ENCODE results near the gene PDXK. TPM values are rescaled to one million over a fixed set of nuclear protein-coding genes. Genes with fewer than 3 reads are reported as not detected.

The PDXK gene
- total and polyA plus RNA-seq, 2 of the 8 experiments (the other 6 are each of a cell fraction or from before 2014, with no cell fraction given) = 78.0 to 112 TPM

DNA sequence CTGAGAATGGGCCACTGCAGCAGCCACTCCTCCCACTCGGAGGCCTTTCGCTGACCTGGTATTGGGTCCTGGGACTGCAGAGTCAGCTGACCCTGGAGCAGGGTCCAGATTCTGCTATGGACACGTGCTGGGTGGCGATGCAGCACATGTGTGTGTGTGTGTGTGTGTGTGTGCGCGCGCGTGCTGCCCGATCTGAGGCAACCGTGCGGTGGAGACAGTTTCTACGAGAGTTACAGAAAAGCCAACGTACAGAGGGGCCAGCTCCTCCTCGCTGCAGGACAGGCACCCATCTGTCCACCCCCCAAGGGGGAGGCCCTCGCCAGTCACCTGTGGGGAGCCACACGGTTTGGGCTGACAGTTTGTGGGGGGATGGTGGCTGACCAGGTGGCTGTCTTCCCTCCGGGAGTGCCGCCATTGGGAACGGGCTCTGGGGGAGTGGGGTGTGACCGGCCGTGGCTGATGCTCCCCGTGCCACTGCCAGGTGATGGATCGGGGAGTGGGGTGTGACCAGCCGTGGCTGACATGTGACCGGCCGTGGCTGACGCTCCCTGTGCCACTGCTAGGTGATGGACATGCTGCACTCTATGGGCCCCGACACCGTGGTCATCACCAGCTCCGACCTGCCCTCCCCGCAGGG, 33.1 kb downstream of the PDXK start:
- no peak for DNase-seq (ENCODE audit: low read depth in 1 of 2, low spot score in 2 of 2)
- H3K79me2 ChIP-seq (ENCODE audit: control insufficient read depth in 1 of 2, insufficient read depth in 2 of 2, low read length in 2 of 2) = no peaks in the 10 kb centered on the region
- 91% methylated on average over 27 of the region's 31 CpGs; no CpG with 5 or more reads in 1 of the 2 experiments for WGBS, 2 experiments (ENCODE audit: extremely low coverage in 1 of 2, insufficient coverage in 1 of 2, insufficient read length in 1 of 2, insufficient replicate concordance in 2 of 2, low coverage in 1 of 2, low lambda C conversion rate in 2 of 2, missing lambda C conversion rate in 1 of 2)

More for the DNA sequence above, 33.1 kb downstream of the PDXK start:
- H3K18ac ChIP-seq (ENCODE audit: extremely low read depth, low read length) = no peak overlapping the region
- H2BK12ac ChIP-seq (ENCODE audit: low read depth, low read length) = no peak overlapping the region
- ChIA-PET CTCF (ENCODE audit: partially characterized antibody) (interaction anchor here (0.8 kb wide), 1 partner anchor 739 kb away, joined by 3 read pairs; no protein-coding TSS in a partner anchor), POLR2A (ENCODE audit: partially characterized antibody) (interaction anchor here (1.2 to 1.3 kb wide), 2 partner anchors 10 to 12 kb away, joined by 3 to 4 read pairs; no protein-coding TSS in a partner anchor)
- H3K9ac ChIP-seq (replicated peaks in 1 of 4; ENCODE audit: extremely low read depth in 1 of 4, low read depth in 3 of 4, low read length in 3 of 4) = no peak overlapping the region
- H3K4me3 ChIP-seq (ENCODE audit: extremely low read depth in 1 of 4, insufficient read depth in 2 of 4, low read depth in 3 of 4, low read length in 4 of 4) = no peak overlapping the region
- no peaks in the 10 kb centered on the region for H3K9me3 ChIP-seq (ENCODE audit: insufficient read depth in 2 of 2, low read depth in 1 of 2, low read length in 1 of 2)
- H2BK120ac ChIP-seq (replicated peaks; ENCODE audit: low read depth, low read length) = no peak overlapping the region
- H4K20me1 ChIP-seq (replicated peaks in 1 of 2; ENCODE audit: control insufficient read depth in 1 of 2, insufficient read depth in 2 of 2, low read length in 2 of 2) = peaks cover 2 to 16% of the 10 kb centered on the region in 2 experiments
- no peak overlapping the region for H2AK5ac ChIP-seq (ENCODE audit: low read depth, low read length)
- H3K4me2 ChIP-seq (ENCODE audit: insufficient read depth in 1 of 2, low read depth in 2 of 2, low read length in 2 of 2) = no peak overlapping the region
- H4K8ac ChIP-seq (ENCODE audit: extremely low read depth, insufficient read depth, low read length) = no peak overlapping the region
- H3K4me1 ChIP-seq (replicated peaks in 1 of 4; ENCODE audit: control insufficient read depth in 3 of 4, insufficient read depth in 4 of 4, low read length in 3 of 4) = no peaks in the 10 kb centered on the region
- FAIRE-seq = no peak
- H2BK15ac ChIP-seq (ENCODE audit: low read length) = no peak overlapping the region
- H4K91ac ChIP-seq (replicated peaks; ENCODE audit: insufficient read length, low read length) = no peak overlapping the region
- peaks cover 7 to 29% (median 17%) of the 10 kb centered on the region in 4 experiments; a peak in 7 of 8 replicates for H3K36me3 ChIP-seq (ENCODE audit: control insufficient read depth in 2 of 4, insufficient read depth in 4 of 4, low read length in 3 of 4)
- H3K79me1 ChIP-seq (ENCODE audit: low read depth, low read length) = peaks cover 2% of the 10 kb centered on the region; the same call in 1 of the 2 replicates
- H3K56ac ChIP-seq (replicated peaks; ENCODE audit: insufficient read length, low read depth, low read length) = no peak overlapping the region
- H4K5ac ChIP-seq (ENCODE audit: insufficient read length, low read depth, low read length) = no peak overlapping the region
- no peak overlapping the region for H3K14ac ChIP-seq (ENCODE audit: insufficient read length)
- H3K23me2 ChIP-seq (ENCODE audit: low read depth, low read length) = no peaks in the 10 kb centered on the region
- no peaks in the 10 kb centered on the region for H3K27me3 ChIP-seq (replicated peaks in 1 of 4; ENCODE audit: control insufficient read depth in 3 of 4, extremely low read depth in 1 of 4, insufficient read depth in 3 of 4, low read length in 3 of 4)
- no peak overlapping the region for H3K4ac ChIP-seq (replicated peaks; ENCODE audit: insufficient read length, low read depth, low read length)
- H2AFZ ChIP-seq (ENCODE audit: low read length) = no peak overlapping the region
- H2BK20ac ChIP-seq (ENCODE audit: low read length) = no peak overlapping the region
- H3K23ac ChIP-seq (ENCODE audit: insufficient read length) = no peak overlapping the region
- H2BK5ac ChIP-seq (ENCODE audit: low read depth, low read length) = no peak overlapping the region
- H3K27ac ChIP-seq (ENCODE audit: low read depth, low read length) = no peak overlapping the region

Measured in H1 (cell line).